ENCODE data around the gene COMMD6.

Gene COMMD6

DNA sequence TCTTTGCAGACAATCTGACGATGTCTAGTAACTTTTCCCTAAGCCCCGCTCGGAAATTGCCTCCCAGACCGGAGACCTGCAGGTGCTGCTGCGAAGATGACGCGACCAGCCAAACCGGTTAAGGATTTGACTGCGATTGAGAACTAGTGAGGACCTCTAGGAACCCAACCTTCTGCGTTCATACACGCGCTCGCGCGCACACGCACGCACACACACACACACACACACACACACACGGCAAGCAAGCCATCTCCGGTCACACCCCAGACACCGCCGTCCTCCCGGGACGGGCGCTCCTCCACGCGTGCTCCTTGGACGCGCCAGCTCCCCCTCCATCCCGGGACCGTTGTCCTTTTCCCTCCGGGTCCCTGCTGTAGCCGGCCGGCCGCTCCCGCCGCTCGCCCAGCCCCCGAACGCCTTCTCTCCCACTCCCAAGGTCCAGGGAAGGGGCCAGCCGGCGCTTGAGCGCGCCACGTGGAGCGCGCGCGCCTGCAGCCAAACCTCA lies 56.9 kb downstream of the COMMD6 start:
- TF ChIP-seq, protein P1, sequence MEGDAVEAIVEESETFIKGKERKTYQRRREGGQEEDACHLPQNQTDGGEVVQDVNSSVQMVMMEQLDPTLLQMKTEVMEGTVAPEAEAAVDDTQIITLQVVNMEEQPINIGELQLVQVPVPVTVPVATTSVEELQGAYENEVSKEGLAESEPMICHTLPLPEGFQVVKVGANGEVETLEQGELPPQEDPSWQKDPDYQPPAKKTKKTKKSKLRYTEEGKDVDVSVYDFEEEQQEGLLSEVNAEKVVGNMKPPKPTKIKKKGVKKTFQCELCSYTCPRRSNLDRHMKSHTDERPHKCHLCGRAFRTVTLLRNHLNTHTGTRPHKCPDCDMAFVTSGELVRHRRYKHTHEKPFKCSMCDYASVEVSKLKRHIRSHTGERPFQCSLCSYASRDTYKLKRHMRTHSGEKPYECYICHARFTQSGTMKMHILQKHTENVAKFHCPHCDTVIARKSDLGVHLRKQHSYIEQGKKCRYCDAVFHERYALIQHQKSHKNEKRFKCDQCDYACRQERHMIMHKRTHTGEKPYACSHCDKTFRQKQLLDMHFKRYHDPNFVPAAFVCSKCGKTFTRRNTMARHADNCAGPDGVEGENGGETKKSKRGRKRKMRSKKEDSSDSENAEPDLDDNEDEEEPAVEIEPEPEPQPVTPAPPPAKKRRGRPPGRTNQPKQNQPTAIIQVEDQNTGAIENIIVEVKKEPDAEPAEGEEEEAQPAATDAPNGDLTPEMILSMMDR (IDR thresholded peaks at IDR 0.05; ENCODE audit: extremely low read depth, insufficient read depth, missing control alignments), result no peak
- DNase-seq (ENCODE audit: low spot score), result peak; percentile 54
- in situ Hi-C loops (cut with MboI; ENCODE audit: low pct_unique_long_range_greater_than_20kb, low sequenced_read_pairs, unreplicated experiment), result no loop called here

DNA sequence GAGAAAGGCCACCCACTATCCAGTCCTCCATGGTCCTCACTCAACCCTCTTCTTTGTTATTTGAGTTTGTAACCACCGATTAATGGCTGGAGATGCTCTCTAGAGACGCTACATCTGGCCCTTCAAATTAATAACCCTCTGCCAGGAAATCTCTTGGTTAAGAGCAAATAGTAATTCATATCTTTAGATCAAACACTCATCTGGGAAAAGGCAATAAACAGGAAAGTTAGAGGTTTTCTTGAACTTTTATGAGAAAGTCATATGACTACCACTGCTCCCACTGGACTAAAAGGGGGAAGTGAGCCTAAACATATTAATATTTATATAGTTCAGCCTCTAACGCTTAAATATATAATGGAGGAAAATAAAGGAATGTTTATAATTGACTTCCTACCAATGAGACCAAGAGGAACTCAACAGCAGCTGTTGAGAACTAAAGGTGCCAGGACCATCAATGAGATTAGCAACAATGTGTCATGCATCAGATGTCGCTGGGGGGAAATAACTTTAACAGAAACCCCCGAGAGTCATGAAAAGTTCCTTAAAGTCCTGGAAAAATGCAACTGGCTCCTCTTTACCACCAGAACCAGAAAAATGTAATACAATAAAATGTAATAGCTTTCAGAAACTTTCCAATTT lies 58.4 kb downstream of the COMMD6 start:
- in situ Hi-C loops (cut with MboI; ENCODE audit: low pct_unique_long_range_greater_than_20kb, low sequenced_read_pairs, unreplicated experiment), result loop anchor here (5.0 kb wide), 1 partner anchor 107 kb away; no protein-coding TSS in a partner anchor
- no peak for DNase-seq (ENCODE audit: low spot score)
- TF ChIP-seq, protein P1 (IDR thresholded peaks at IDR 0.05; ENCODE audit: extremely low read depth, insufficient read depth, missing control alignments), result no peak

DNA sequence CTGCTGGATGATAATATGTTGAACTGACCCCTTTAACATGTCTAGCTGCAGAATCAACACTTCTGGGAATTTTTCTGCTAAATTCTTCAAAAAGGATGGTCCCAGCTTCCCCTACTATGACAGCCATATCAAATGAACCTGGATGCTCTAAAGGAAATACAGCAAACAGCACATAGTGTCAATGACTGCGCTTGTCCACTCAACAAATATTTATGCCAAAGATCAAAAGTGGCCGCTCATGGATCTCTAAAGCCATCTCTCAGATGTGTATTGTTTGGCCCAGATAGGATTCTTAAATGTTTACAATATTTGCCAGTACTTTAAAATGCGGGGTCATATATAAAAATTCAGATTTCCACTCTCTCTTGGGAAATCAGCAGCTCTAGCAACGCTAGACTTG lies 59.0 kb downstream of the COMMD6 start:
- in situ Hi-C loops (cut with MboI; ENCODE audit: low pct_unique_long_range_greater_than_20kb, low sequenced_read_pairs, unreplicated experiment), result loop anchor here (5.0 kb wide), 1 partner anchor 106 kb away; no protein-coding TSS in a partner anchor
- DNase-seq (ENCODE audit: low spot score), result no peak
- TF ChIP-seq, protein P1 (IDR thresholded peaks at IDR 0.05; ENCODE audit: extremely low read depth, insufficient read depth, missing control alignments), result no peak

Data from GM13977 (cell line).